Activated CD4-positive, alpha-beta T cell treated with anti-CD3 and anti-CD28 coated beads, Interleukin-2, amount 50 U/mL, for 24 hours (primary cell): ENCODE data around the gene JPH2.
"Not testable (repeated sequence)": the region's sequence is repeated elsewhere in the genome, so short reads cannot be mapped to it uniquely, and the experiment has no call there.

Source experiments
- DNase-seq, 2 donors: peaks; one replicate each; pipeline ENCODE4 v3.0.0-alpha.2; 2020; ENCODE audit warnings: low read depth in 1 of 2, low spot score in 1 of 2

The JPH2 gene

DNA sequence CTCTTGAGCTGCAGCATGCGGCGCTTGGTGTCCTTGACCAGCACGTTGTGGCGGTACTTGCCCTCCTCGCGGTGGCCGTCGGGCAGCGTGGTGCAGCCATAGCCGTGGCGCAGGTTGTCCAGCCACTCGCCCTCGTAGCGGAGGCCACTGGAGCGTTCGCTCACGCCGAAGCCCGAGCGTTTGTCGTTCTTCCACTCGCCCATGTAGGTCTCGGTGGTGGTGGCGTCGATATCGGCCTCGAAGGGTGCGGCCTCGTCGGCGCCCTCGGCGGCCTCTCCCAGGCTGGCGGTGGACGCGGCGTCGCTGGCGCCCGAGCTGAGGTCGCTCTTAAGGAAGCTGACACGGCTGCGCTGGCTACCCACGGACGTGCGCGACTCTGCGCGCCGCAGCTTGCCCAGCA, 27.3 kb downstream of the JPH2 start:
- no peak for DNase-seq

GRCh38 chr20:44159125-44159524, 27.9 kb downstream of the JPH2 start:
- no peak for DNase-seq

DNA sequence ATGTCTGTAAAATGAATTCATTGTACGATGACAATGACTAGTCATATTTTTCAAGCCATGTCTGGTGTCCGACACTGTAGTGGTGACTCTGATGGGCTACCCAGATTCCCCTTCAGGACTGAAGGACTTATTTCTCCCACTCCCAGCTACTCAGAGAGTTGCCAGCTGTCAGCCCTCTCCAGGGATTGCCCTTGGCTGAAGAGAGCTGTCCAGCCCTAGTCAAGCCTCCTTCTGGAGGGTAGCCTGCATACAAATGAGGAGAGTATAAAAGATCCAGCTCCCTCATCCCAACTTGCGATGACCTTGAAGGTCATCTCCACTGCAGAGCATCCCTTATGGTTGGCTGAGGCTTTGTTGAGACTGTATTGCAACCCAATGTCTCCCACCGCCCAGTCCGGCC, 29.9 kb downstream of the JPH2 start:
- no peak for DNase-seq

DNA sequence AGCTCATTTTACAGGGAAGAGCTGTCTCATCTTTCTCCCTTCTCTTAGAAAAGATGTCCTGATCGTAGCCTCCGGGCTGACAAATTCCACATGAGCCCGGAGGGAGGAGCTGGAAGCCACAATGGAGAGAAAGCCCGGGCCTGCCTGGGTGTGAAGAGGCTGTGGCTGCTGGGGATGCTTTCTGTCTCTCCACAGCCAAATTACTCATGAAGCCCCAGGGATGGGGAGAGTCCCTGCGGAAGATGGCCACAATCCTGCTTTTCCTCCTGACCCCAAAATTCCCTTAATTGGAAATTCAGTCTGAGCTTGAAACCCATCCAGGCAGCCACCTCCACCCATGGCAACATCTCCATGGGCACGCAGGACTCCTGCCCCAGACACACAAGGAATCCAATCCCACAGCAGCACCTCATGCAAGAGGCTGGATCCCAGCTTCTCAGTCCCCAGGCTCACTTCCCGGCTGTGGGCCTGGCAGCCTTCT, 32.4 kb downstream of the JPH2 start:
- no peak for DNase-seq

DNA sequence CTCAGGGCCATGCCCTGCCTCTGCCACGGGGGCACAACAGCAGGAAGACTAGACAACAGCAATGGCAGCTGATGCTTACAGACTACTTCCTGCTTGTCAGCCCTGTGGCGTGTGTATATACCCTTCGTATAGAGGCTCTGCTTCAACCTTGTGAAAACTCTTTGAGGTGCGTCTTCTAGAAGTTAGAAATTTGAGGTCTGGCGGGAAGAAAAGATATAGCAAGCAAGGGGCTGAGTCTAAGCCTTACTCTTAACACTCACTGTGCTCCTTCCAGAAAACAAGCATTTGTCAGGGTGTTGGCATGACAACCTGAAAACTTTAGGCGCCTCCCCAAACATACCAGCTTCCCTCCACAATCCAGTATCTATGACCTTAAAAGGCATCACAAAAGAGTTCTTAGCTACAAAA, 33.3 kb downstream of the JPH2 start:
- DNase-seq = no peak

- DNase-seq = no peak
Measured at GRCh38 chr20:44151621-44152416, 35.2 kb downstream of the JPH2 start.

DNA sequence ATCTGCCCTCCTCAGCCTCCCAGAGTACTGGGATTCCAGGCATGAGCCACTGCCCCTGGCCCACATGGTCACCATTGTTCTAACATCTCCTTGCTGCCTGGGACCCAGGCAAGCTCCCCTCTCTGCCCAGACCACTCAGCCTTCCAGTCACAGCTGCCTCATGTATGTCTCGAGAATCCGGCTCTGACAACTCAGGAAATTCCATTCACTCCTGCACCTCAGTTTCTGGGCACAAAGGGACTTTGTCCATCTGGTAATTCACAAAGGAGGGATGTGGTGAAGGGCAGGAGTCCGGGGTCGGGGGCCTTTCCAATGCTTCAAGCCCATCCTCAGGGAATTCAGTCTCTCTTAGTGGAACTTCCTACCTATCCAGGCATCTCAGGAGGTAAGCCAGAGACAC, 40.7 kb downstream of the JPH2 start:
- DNase-seq = no peak

DNA sequence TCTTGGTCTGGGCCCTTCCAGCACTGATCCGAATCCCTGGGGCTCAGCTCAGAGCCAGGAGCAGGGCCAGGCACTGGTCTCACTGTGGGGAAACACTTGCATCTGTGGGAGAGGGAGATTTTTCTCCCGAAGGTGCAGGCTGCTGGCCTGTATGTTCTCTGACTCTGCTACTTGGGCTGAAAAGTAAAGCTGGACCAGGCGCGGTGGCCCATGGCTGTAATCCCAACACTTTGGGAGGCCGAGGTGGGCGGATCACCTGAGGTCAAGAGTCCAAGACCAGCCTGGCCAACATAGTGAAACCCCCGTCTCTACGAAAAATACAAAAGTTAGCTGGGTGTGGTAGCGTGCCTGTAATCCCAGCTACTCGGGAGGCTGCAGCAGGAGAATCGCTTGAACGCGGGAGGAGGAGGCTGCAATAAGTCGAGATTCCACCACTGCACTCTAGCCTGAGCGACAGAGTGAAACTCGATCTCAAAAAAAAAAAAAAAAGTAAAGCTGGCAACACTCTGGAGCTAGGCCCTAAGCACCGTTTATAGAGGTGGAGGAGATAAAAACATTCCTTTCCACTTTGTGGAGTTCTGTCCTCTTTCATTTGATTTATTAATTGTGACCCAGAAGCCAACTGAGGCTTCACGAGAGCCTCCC, 41.7 kb downstream of the JPH2 start:
- DNase-seq = no peak

GRCh38 chr20:44143936-44144335, 43.1 kb downstream of the JPH2 start:
- no peak for DNase-seq

DNA sequence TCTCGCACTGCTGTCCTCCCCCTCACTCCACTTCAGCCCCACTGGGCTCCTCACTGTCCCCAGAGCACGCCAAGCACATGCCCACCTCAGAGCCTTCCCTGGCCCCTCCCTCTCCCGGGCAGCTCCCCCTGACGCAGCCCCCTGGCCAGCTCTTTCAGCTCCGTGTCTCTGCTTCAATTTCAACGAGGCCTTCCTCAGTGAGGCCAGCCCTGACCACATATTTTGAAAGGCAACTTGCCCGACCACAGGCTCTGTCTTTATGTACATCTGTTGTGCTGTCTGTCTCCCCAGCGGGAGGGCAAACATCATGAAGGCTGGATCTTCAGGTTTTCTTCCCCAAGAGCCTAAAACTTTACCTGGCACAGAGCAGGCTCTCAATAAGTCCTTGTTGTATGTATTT, 44.6 kb downstream of the JPH2 start:
- DNase-seq = no peak

- DNase-seq = no peak
Measured at GRCh38 chr20:44141873-44142272, 45.1 kb downstream of the JPH2 start.

DNA sequence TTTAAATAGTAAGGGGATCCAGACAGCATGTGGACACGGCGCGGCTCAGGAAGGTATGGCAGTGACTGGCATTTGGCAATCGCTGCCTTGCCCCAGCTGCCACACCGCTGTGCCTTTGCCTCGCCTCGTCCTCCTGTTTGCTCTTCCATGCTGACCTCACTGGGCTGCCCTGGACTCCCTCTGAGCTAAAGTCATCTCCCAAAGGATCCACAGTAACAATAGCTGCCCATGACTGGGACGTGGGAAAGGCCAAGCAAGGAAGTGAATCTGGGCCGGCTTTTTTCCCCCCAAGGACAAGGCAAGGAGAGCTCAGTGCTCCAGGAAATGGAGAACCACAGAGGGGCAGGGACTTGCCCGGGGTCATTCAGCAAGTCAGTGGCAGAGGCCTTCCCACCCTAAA, 48.1 kb downstream of the JPH2 start:
- DNase-seq = no peak

DNA sequence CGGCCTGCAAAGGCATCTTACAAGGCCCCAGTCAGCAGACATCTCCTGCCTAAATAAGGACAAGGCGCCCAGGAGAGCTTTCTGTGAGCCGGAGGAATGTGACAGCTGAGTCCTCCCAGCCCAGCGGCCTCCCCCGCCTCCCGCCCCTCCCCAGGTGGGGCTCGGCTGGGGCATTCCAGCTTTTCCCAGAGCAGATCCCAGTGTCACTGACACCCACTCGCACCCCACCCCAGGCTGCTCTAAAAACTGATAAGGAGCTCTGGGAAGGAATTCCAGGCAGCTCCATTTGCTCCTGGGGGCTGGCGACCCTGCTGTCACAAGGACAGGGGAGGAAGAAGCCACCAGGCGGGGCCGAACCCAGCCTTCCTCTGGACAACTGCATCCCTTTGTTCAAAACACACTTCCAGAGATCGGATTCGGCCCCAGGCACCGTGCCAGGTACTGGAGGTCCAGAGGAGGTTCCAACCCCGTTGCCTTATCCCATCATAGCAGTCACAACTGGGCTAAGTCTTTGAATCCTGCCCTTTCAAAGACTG, 49.7 kb downstream of the JPH2 start:
- no peak for DNase-seq

DNA sequence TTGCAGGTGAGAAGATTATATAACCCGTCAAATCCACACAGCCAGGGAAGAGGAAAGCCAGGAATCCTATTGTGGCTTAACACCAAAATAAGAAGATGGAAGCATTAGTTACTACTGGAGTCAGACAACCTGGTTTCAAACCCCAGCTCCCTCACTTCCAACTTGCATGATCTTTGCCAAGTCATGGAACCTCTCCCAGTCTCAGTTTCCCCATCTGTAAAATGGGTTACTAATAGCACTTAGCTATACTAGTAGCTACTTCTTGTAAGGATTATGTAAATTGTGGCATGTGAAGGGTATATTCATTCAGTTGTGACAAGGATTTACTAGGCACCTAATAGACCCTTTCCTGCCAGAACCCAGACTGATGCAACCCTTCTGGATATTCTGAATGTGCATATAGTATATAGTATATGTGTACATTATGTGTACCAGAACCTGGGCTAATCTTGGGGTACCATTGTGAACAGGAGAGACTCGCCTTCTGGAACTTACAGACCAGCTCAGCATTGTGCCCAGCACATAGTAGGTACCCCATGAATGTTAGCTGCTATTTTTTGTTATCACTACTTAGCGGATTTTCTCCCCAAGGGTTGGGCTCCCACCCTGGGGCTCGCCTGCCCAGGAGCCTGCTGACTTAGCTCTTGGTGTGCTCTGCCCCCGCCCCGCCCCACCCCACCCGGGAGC, 50.3 kb downstream of the JPH2 start:
- no peak for DNase-seq

DNA sequence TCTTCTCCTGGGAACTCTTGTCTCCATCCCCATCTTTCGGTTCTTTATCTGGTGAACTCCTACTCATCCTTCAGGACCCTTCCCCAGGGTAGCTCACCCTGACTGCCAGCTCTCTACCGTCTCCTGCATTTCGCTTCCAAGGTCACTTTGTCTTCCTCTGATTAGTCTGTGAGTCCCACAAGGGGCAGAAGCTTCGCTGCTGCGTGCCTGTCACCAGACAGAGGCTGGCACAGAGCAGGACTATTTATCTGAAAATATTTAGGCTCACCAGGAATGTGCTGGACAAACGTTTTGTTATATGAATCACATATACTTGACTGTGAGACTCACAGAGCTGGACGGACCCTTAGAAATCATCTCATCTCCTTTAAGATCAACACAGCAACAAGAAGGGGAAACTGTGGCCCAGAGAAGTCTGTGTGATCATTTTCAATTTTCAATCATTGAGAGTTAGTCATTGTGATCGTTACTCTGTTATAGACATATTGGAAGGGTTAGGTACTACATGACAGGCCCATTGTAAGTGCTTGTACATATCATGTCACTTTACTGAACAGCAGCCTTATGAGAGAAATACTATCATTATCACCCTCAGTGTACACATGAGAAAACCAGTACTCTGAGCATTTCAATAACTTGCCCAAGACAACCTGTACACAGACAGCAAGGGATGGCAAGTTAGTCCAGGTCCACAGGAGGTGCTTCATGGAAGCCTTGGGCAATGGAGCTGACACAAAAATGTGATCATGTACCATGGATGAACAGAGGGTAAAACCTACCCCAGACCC, 51.4 kb downstream of the JPH2 start:
- no peak for DNase-seq

DNA sequence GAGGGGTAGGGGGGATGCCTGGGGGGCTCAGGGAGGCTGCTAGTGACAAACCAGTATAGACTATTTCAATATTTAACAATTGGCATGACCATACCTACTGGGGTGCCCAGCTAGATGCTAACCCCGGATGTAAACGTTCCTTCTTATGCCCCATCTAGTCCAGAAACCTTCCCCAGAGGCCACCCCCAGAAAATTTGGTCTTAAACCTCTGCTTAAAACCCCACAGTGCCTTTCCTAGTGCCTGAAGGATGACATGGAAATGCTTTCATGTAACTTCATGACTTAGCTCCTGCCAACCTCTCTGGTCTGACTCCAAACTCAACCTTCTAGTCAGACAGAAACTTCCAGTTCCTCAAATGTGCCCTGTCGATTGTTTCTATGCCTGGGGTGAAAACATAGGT, 52.0 kb downstream of the JPH2 start:
- no peak for DNase-seq

GRCh38 chr20:44133424-44133823, 53.6 kb downstream of the JPH2 start:
- DNase-seq = no peak

DNA sequence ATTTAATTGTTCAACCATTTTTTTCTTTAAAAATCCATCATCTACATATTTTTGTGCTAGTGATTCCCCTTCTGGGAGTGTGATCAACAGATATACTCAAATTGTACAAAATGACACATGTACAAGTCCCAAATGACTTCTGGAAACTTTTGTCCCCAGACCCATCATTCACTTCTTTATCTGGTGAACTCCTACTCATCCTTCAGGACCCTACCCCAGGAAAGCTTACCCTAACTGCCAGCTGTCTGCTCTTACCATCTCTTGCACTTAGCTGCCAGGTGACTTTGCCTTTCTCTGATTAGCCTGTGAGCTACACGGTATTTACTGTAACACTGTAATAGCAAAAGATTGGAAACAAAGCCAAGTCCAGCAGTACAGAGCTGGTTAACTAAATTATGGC, 55.3 kb downstream of the JPH2 start:
- no peak for DNase-seq

DNA sequence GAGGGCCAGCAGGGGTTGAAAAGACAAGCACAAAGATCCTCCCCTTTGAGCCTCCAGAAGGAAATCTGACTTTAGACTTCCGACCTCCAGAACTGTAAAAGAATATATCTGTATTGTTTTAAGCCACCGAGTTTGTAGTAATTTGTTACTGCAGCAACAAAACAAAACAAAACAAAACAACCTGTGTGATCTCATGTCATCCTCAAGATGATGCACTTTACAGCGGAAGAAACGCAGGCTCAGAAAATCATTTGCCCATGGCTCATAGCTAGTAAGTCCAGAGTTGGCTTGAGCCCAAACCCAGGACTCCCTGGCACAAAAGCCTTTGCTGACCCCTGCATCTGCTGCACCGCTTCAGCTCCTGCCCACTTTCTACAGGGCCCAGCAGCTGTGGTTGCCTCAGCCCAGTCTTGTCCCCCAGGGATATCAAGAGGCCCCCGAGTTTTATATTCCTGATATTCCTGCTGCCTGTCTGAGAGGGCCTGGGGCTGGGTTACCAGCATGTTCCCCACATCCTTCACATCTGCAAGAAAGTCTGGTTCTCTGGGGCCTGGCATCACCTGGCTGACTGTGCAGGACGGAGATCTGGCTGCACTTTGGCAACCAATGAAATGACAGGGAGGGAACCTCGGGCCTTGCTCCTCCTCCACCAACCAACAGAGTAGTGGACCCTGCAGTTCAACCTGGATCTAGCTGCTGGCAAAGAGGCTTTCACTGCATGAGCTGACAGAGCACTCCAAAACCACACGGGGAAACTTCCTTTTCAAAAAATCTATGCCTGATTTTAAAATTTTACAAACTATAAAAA, 56.9 kb downstream of the JPH2 start:
- no peak for DNase-seq

GRCh38 chr20:44129300-44129699, 57.7 kb downstream of the JPH2 start:
- not testable (repeated sequence) for DNase-seq
